B cell (primary cell): ENCODE data around the gene CCDC187. TPM values are rescaled to one million over a fixed set of nuclear protein-coding genes. Genes with fewer than 3 reads are reported as not detected.

Experiments
- ATAC-seq: fragments of 200-7000 bp; cut with Tn5 transposase; one replicate; pipeline ENCODE4 v1.10.0; 2021; ENCODE audit warnings: low read depth, mild to moderate bottlenecking, moderate number of reproducible peaks, moderate library complexity
- CTCF ChIA-PET: fragments of 350-600 bp; sonication (Branson Sonifier 250); formaldehyde crosslinking; loops from one replicate; lab custom pipeline; 2021; ENCODE audit warnings: antibody characterized with exemption, inconsistent platforms; lab: Charles Lee
- POLR2A ChIA-PET: fragments of 350-600 bp; sonication (Branson Sonifier 250); formaldehyde crosslinking; loops from one replicate; lab custom pipeline; 2021; ENCODE audit warnings: antibody characterized with exemption; lab: Charles Lee
- DNase-seq: peaks from one replicate; pipeline ENCODE4 v3.0.0; 2013
- H2AFZ ChIP-seq: 2 replicates; pipeline ENCODE4 v1.6.1; 2012; ENCODE audit warnings: mild to moderate bottlenecking, low read depth, low read length; ENCODE audit not compliant: insufficient read depth, poor library complexity, severe bottlenecking
- H3K27ac ChIP-seq, 2 donors: 1 replicate in 1 of 2; 2 replicates in 1 of 2; pipeline ENCODE4 v1.5.1; 2012 to 2013; ENCODE audit warnings: low read length in 2 of 2, mild to moderate bottlenecking in 2 of 2, moderate library complexity in 1 of 2
- H3K27me3 ChIP-seq, 4 experiments: fragments of 200-600 bp in 1 of 4; sonication (generic) in 1 of 4; replicated peaks in 1 of 4; 1 replicate in 2 of 4; 2 replicates in 2 of 4; pipeline versions ENCODE4 v1.6.1 to v1.7.0; 2013 to 2016; ENCODE audit warnings: low read length in 3 of 4, mild to moderate bottlenecking in 2 of 4, mixed read lengths in 1 of 4, moderate library complexity in 1 of 4; ENCODE audit not compliant: insufficient read depth in 4 of 4, control insufficient read depth in 3 of 4; ENCODE audit errors: control extremely low read depth in 1 of 4
- H3K36me3 ChIP-seq, 2 experiments: replicated peaks in 1 of 2; 1 replicate in 1 of 2; 2 replicates in 1 of 2; pipeline versions ENCODE4 v1.6.1 to v1.7.1; 2013; ENCODE audit warnings: low read length in 1 of 2; ENCODE audit not compliant: insufficient read depth in 2 of 2, control insufficient read depth in 1 of 2; ENCODE audit errors: control extremely low read depth in 1 of 2, extremely low read depth in 1 of 2
- H3K4me1 ChIP-seq, 2 donors: fragments of 200-600 bp in 1 of 2; sonication (generic) in 1 of 2; 1 replicate in 1 of 2; 2 replicates in 1 of 2; pipeline versions ENCODE4 v1.5.1 to v1.6.1; 2013 to 2017; ENCODE audit warnings: low read length in 2 of 2; ENCODE audit not compliant: control insufficient read depth in 2 of 2, insufficient read depth in 2 of 2
- H3K4me2 ChIP-seq: replicated peaks from 2 replicates; pipeline ENCODE3; 2012; ENCODE audit warnings: mild to moderate bottlenecking, low read depth, low read length; ENCODE audit not compliant: poor library complexity, severe bottlenecking
- H3K4me3 ChIP-seq, 5 experiments: fragments of 200-600 bp in 1 of 5; sonication (generic) in 1 of 5; 1 replicate in 3 of 5; 2 replicates in 2 of 5; pipeline versions ENCODE4 v1.5.1 to v1.7.0; 2011 to 2016; ENCODE audit warnings: low read length in 4 of 5, mild to moderate bottlenecking in 4 of 5, low read depth in 2 of 5, control low read depth in 1 of 5, moderate library complexity in 1 of 5; ENCODE audit not compliant: insufficient read depth in 1 of 5; ENCODE audit errors: control extremely low read depth in 1 of 5, extremely low read depth in 1 of 5
- H3K79me2 ChIP-seq: fragments of 200-600 bp; sonication (generic); one replicate; pipeline ENCODE4 v1.6.0; 2016; ENCODE audit warnings: low read length; ENCODE audit not compliant: control insufficient read depth, insufficient read depth
- H3K9ac ChIP-seq: fragments of 200-600 bp; sonication (generic); 2 replicates; pipeline ENCODE4 v1.6.1; 2017; ENCODE audit warnings: mild to moderate bottlenecking, low read length, moderate library complexity
- H3K9me3 ChIP-seq, 3 donors: one replicate each; pipeline versions ENCODE4 v1.6.1 to v1.7.1; 2013; ENCODE audit warnings: low read length in 2 of 3; ENCODE audit not compliant: control insufficient read depth in 2 of 3, insufficient read depth in 1 of 3; ENCODE audit errors: control extremely low read depth in 1 of 3
- H4K20me1 ChIP-seq: 2 replicates; pipeline ENCODE4 v1.6.0; 2012; ENCODE audit warnings: mild to moderate bottlenecking, low read length; ENCODE audit not compliant: insufficient read depth, control insufficient read depth, poor library complexity, severe bottlenecking
- H3K27ac Mint-ChIP-seq: one replicate; pipeline ENCODE4 v1.8.0; 2021; ENCODE audit warnings: mixed read lengths
- H3K27me3 Mint-ChIP-seq: one replicate; pipeline ENCODE4 v1.8.0; 2021; ENCODE audit warnings: mixed read lengths
- H3K4me1 Mint-ChIP-seq: one replicate; pipeline ENCODE4 v1.8.0; 2021; ENCODE audit warnings: mixed read lengths
- H3K4me3 Mint-ChIP-seq: one replicate; pipeline ENCODE4 v1.8.0; 2021; ENCODE audit warnings: mixed read lengths
- H3K9me3 Mint-ChIP-seq: one replicate; pipeline ENCODE4 v1.8.0; 2022; ENCODE audit warnings: mixed read lengths; ENCODE audit not compliant: insufficient read depth
- CTCF ChIP-seq: fragments of 200-600 bp; IDR thresholded peaks from one replicate; pipeline ENCODE4 v1.8.0; 2022; ENCODE audit warnings: antibody characterized with exemption, mild to moderate bottlenecking
- EZH2 ChIP-seq: IDR thresholded peaks from 2 replicates; pipeline ENCODE4 v1.6.1; 2012; ENCODE audit warnings: borderline replicate concordance, low read depth, mild to moderate bottlenecking, moderate library complexity, low read length; ENCODE audit not compliant: insufficient read depth, poor library complexity, severe bottlenecking
- WGBS: methylation state at CpG from one replicate; pipeline ENCODE4 v1.1.5; 2013; ENCODE audit warnings: missing lambda C conversion rate; ENCODE audit not compliant: insufficient coverage; 5-methylcytosine and 5-hydroxymethylcytosine counted together
- intact Hi-C: fragments of 100-400 bp; cut with micrococcal nuclease; formaldehyde crosslinking; loops from one replicate; pipeline ENCODE4 v1.10.0; 2022
- polyA plus RNA-seq: library from polyadenylated mRNA; depleted of rRNA; stranded (reverse); fragments of >200 nt; gene quantifications from 2 replicates; pipeline ENCODE4 v1.2.3, GENCODE V29; 2012
- total RNA-seq, 2 donors: library from RNA; stranded (reverse); fragments of 120-200 nt in 1 of 2; gene quantifications; 1 replicate in 1 of 2; 2 replicates in 1 of 2; pipeline versions ENCODE4 v1.2.3 to v1.2.4, GENCODE V29; 2013 to 2022

The CCDC187 gene
- total and polyA plus RNA-seq, 2 donors (not counting 1 experiment from before 2014, with no cell fraction given) = 1.5 to 7.6 TPM

- Histone ChIP-seq H3K9ac (no peak overlapping the region), H3K4me2 (no peak overlapping the region), H2AFZ (no peak overlapping the region), H3K9me3 (no peaks in the 10 kb centered on the region), H3K36me3 (no peaks in the 10 kb centered on the region), H4K20me1 (no peaks in the 10 kb centered on the region), H3K27me3 (no peaks in the 10 kb centered on the region), H3K4me1 (peaks cover 3 to 6% of the 10 kb centered on the region in 2 donors), H3K79me2 (no peaks in the 10 kb centered on the region), H3K27ac (no peak overlapping the region), H3K4me3 (no peak overlapping the region)
- ChIA-PET POLR2A (no interaction called here), CTCF (no interaction called here)
- peaks cover 8% of the 10 kb centered on the region for H3K4me1 Mint-ChIP-seq
- 94% methylated on average over 15 of the region's 24 CpGs for WGBS
- no peak for TF ChIP-seq CTCF
- no peak for TF ChIP-seq EZH2
- ATAC-seq (no peak), DNase-seq (no peak)
- H3K4me3 Mint-ChIP-seq = no peak overlapping the region
- intact Hi-C loops = no loop called here
- H3K27ac Mint-ChIP-seq = no peak overlapping the region
- no peaks in the 10 kb centered on the region for H3K27me3 Mint-ChIP-seq
- no peaks in the 10 kb centered on the region for H3K9me3 Mint-ChIP-seq
These were observed 40.0 kb upstream of the CCDC187 start for GRCh38 chr9:136343884-136344269.

GRCh38 chr9:136343121-136343883 lies 39.4 kb upstream of the CCDC187 start:
- H3K4me3 ChIP-seq = no peak overlapping the region
- H4K20me1 ChIP-seq = no peaks in the 10 kb centered on the region
- no peak for ATAC-seq
- no peaks in the 10 kb centered on the region for H3K9me3 Mint-ChIP-seq
- no peak for DNase-seq
- no peaks in the 10 kb centered on the region for H3K36me3 ChIP-seq
- H3K4me3 Mint-ChIP-seq = no peak overlapping the region
- H3K4me1 ChIP-seq = peaks cover 3 to 6% of the 10 kb centered on the region in 2 donors
- no peak overlapping the region for H3K9ac ChIP-seq
- H3K27me3 Mint-ChIP-seq = no peaks in the 10 kb centered on the region
- H3K4me2 ChIP-seq = peak overlapping the region; percentile 55
- WGBS = 92% methylated on average over 22 of the region's 23 CpGs
- H2AFZ ChIP-seq = no peak overlapping the region
- intact Hi-C loops = no loop called here
- no peaks in the 10 kb centered on the region for H3K79me2 ChIP-seq
- H3K4me1 Mint-ChIP-seq = peaks cover 9% of the 10 kb centered on the region
- TF ChIP-seq EZH2 (no peak), CTCF (no peak)
- H3K9me3 ChIP-seq = no peaks in the 10 kb centered on the region
- no peak overlapping the region for H3K27ac Mint-ChIP-seq
- ChIA-PET POLR2A (no interaction called here), CTCF (no interaction called here)
- no peaks in the 10 kb centered on the region for H3K27me3 ChIP-seq
- H3K27ac ChIP-seq = no peak overlapping the region
